Spleen (tissue), 7 donors: ENCODE results near the gene RBPJL.

Source experiments
- POLR2A ChIP-seq, 3 donors: fragments of 450-650 bp; IDR thresholded peaks; one replicate each; pipeline ENCODE4 v1.5.1; 2017; ENCODE audit warnings: antibody characterized with exemption in 3 of 3, mild to moderate bottlenecking in 1 of 3
- POLR2AphosphoS5 ChIP-seq, 3 donors: sonication (generic); formaldehyde crosslinking; IDR thresholded peaks; one replicate each; pipeline ENCODE4 v1.5.1; 2017; ENCODE audit warnings: antibody characterized with exemption in 3 of 3
- TF ChIP-seq, protein P1 (sequence below), 11 experiments: fragments of 200-600 bp in 7 of 11; fragments of 450-650 bp in 4 of 11; sonication (generic) in 4 of 11; IDR thresholded peaks in 8 of 11; conservative IDR thresholded peaks in 3 of 11; 1 replicate in 7 of 11; 2 replicates in 4 of 11; pipeline versions ENCODE4 v1.4.0 to v1.8.0; 2016 to 2021; ENCODE audit warnings: antibody characterized with exemption in 11 of 11, inconsistent platforms in 4 of 11, mild to moderate bottlenecking in 1 of 11
- donor health status: DM: no; HTN: no; CAD: no; lungs with moderate emphysema.
- donor health status: DM: no; HTN: no; CAD: no.
- donor health status: DM: no; HTN: no; CAD: no.

DNA sequence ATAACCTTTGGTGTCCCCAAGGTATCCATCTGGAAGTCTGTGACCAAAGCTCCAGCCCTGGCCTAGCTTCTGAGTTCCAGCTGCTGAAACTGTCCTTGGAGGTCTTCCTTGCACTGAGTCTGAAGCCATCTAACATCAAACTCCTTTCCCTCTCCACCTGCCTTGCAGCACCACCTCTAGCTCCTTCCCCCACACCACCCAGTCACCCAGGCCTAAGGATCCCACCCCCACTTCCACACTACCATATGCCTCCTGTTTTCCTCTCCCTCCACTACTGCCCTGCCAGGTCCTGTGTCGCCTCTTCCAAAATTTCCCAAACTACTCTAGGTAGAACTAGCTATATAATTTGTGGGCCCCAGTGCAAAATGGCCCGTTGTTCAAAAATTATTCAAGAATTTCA lies 12.3 kb downstream of the RBPJL start:
- TF ChIP-seq, protein P1, sequence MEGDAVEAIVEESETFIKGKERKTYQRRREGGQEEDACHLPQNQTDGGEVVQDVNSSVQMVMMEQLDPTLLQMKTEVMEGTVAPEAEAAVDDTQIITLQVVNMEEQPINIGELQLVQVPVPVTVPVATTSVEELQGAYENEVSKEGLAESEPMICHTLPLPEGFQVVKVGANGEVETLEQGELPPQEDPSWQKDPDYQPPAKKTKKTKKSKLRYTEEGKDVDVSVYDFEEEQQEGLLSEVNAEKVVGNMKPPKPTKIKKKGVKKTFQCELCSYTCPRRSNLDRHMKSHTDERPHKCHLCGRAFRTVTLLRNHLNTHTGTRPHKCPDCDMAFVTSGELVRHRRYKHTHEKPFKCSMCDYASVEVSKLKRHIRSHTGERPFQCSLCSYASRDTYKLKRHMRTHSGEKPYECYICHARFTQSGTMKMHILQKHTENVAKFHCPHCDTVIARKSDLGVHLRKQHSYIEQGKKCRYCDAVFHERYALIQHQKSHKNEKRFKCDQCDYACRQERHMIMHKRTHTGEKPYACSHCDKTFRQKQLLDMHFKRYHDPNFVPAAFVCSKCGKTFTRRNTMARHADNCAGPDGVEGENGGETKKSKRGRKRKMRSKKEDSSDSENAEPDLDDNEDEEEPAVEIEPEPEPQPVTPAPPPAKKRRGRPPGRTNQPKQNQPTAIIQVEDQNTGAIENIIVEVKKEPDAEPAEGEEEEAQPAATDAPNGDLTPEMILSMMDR (IDR thresholded peaks at IDR 0.05 in 8 of 11, conservative IDR thresholded peaks at IDR 0.05 in 3 of 11) = no peak
- no peak for TF ChIP-seq POLR2A (IDR thresholded peaks at IDR 0.05)
- no peak for TF ChIP-seq POLR2AphosphoS5 (IDR thresholded peaks at IDR 0.05)
